ENCODE results near the gene PLPP1. TPM values are rescaled to one million over a fixed set of nuclear protein-coding genes. Genes with fewer than 3 reads are reported as not detected.
A peak's percentile ranks its signal among the peaks of the same experiment; 100 is the strongest.

Gene PLPP1
- total RNA-seq, 1 experiment from 2014 or later: 20.2 TPM

- H3K27me3 Mint-ChIP-seq (ENCODE audit: unreplicated experiment): no peaks in the 10 kb centered on the region
- no peaks in the 10 kb centered on the region for H3K9me3 Mint-ChIP-seq (ENCODE audit: low read depth, unreplicated experiment)
- peaks cover 31% of the 10 kb centered on the region for H3K4me1 Mint-ChIP-seq (ENCODE audit: low read depth, unreplicated experiment)
- H3K4me3 Mint-ChIP-seq (ENCODE audit: low read depth, unreplicated experiment): no peak overlapping the region
- peak overlapping the region; percentile 0 for H3K27ac Mint-ChIP-seq (ENCODE audit: unreplicated experiment)
- no TSS peak for BruUV-seq (replicated peaks)
- CTCF ChIA-PET: no interaction called here
- TF ChIP-seq CTCF (IDR thresholded peaks at IDR 0.05; ENCODE audit: unreplicated experiment): no peak
- peaks cover 7% of the 10 kb centered on the region for H3K36me3 Mint-ChIP-seq (ENCODE audit: insufficient read depth, unreplicated experiment)
- intact Hi-C loops (cut with micrococcal nuclease; ENCODE audit: unreplicated experiment): loop anchor here (5.0 kb wide), 1 partner anchor 45 kb away; no protein-coding TSS in a partner anchor
- DNase-seq: no peak
These were observed 62.1 kb downstream of the PLPP1 start for GRCh38 chr5:55472642-55473041.

- intact Hi-C loops (cut with micrococcal nuclease; ENCODE audit: unreplicated experiment): loop anchor here (5.0 kb wide), 1 partner anchor 46 kb away; no protein-coding TSS in a partner anchor
- H3K4me1 Mint-ChIP-seq (ENCODE audit: low read depth, unreplicated experiment): peaks cover 31% of the 10 kb centered on the region
- CTCF ChIA-PET: interaction anchor here (0.6 to 1.1 kb wide), 2 partner anchors 9 to 284 kb away, joined by 3 read pairs; no protein-coding TSS in a partner anchor
- peak overlapping the region; percentile 67 for H3K27ac Mint-ChIP-seq (ENCODE audit: unreplicated experiment)
- peaks cover 7% of the 10 kb centered on the region for H3K36me3 Mint-ChIP-seq (ENCODE audit: insufficient read depth, unreplicated experiment)
- no peaks in the 10 kb centered on the region for H3K27me3 Mint-ChIP-seq (ENCODE audit: unreplicated experiment)
- BruUV-seq (replicated peaks): no TSS peak
- TF ChIP-seq CTCF (IDR thresholded peaks at IDR 0.05; ENCODE audit: unreplicated experiment): no peak
- no peaks in the 10 kb centered on the region for H3K9me3 Mint-ChIP-seq (ENCODE audit: low read depth, unreplicated experiment)
- DNase-seq: peak; percentile 12
- H3K4me3 Mint-ChIP-seq (ENCODE audit: low read depth, unreplicated experiment): peak overlapping the region; percentile 5
These were observed 63.3 kb downstream of the PLPP1 start for GRCh38 chr5:55471468-55471867.

- CTCF ChIA-PET: no interaction called here
These were observed 64.5 kb downstream of the PLPP1 start for GRCh38 chr5:55470282-55470681.

GRCh38 chr5:55469839-55470238 lies 64.9 kb downstream of the PLPP1 start:
- Mint-ChIP-seq H3K4me3 (ENCODE audit: low read depth, unreplicated experiment) (no peak overlapping the region), H3K4me1 (ENCODE audit: low read depth, unreplicated experiment) (peaks cover 31% of the 10 kb centered on the region), H3K9me3 (ENCODE audit: low read depth, unreplicated experiment) (no peaks in the 10 kb centered on the region), H3K36me3 (ENCODE audit: insufficient read depth, unreplicated experiment) (peaks cover 7% of the 10 kb centered on the region), H3K27me3 (ENCODE audit: unreplicated experiment) (no peaks in the 10 kb centered on the region), H3K27ac (ENCODE audit: unreplicated experiment) (no peak overlapping the region)
- no peak for TF ChIP-seq CTCF (IDR thresholded peaks at IDR 0.05; ENCODE audit: unreplicated experiment)
- no peak for DNase-seq
- intact Hi-C loops (cut with micrococcal nuclease; ENCODE audit: unreplicated experiment): loop anchor here (5.0 kb wide), 1 partner anchor 47 kb away; no protein-coding TSS in a partner anchor
- no TSS peak for BruUV-seq (replicated peaks)
- CTCF ChIA-PET: no interaction called here

More at GRCh38 chr5:55470282-55470681, 64.5 kb downstream of the PLPP1 start:
- DNase-seq: no peak
- peaks cover 31% of the 10 kb centered on the region for H3K4me1 Mint-ChIP-seq (ENCODE audit: low read depth, unreplicated experiment)
- peaks cover 7% of the 10 kb centered on the region for H3K36me3 Mint-ChIP-seq (ENCODE audit: insufficient read depth, unreplicated experiment)
- no peaks in the 10 kb centered on the region for H3K9me3 Mint-ChIP-seq (ENCODE audit: low read depth, unreplicated experiment)
- H3K4me3 Mint-ChIP-seq (ENCODE audit: low read depth, unreplicated experiment): no peak overlapping the region
- BruUV-seq (replicated peaks): no TSS peak
- no peak for TF ChIP-seq CTCF (IDR thresholded peaks at IDR 0.05; ENCODE audit: unreplicated experiment)
- no peaks in the 10 kb centered on the region for H3K27me3 Mint-ChIP-seq (ENCODE audit: unreplicated experiment)
- no peak overlapping the region for H3K27ac Mint-ChIP-seq (ENCODE audit: unreplicated experiment)
- intact Hi-C loops (cut with micrococcal nuclease; ENCODE audit: unreplicated experiment): loop anchor here (5.0 kb wide), 1 partner anchor 47 kb away; no protein-coding TSS in a partner anchor
